Activated T-helper 1 cell treated with Interleukin-2 at 50 U/mL for 16 hours (primary cell): ENCODE results near the gene YPEL5.
"Not testable (repeated sequence)": the region's sequence is repeated elsewhere in the genome, so short reads cannot be mapped to it uniquely, and the experiment has no call there.

Experiments used
- DNase-seq: peaks from one replicate; pipeline ENCODE4 v3.0.0-alpha.2; 2020; ENCODE audit warnings: low read depth

YPEL5 gene

DNA sequence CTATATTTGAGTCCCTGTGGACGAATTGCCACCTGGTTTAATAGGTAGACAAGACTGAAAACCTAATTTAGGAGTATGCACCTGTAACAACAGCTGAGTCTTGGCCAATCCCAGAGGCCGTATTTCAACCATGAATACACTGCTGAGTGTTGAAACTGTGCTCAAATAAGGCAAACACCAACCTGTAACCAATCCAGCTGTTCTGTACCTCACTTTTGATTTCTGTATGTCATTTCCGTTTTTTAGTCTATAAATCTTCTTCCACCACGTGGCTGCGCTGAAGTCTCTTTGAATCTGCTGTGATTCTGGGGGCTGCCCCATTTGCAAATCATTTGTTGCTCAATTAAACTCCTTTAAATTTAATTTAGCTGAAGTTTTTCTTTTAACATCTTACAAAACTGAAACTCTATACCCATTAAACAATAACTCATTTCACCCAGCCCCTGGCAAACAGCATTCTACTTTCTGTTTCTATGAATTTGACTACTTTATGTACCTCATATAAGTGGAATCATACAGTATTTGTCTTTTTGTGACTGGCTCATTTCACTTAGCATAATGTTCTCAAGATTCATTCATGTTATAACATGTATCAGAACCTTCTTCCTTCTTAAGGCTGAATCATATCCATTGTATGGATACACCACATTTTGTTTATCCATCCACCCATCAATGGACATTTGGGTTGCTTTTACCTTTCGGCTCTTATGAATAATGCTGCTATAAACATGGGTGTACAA, 7.5 kb upstream of the YPEL5 start:
- no peak for DNase-seq

DNA sequence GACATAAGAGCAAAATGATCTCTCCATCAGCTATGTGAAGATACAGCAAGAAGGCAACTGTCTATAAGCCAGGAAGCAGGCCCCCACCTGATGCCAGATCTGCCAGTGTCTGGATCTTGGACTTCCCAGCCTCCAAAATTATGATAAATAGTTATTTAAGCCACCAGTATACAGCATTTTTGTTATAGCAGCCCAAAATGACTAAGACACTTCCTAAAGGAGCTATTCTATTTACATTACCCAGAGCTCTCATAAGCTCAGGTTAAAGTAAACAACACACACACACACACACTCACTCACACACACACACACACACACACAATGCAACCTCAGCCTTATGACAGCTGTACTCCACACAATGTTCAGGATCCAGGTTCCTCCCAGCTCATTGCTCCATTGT, 5.7 kb upstream of the YPEL5 start:
- no peak for DNase-seq

- no peak for DNase-seq
Observed at GRCh38 chr2:30144260-30144659, 2.5 kb upstream of the YPEL5 start.

DNA sequence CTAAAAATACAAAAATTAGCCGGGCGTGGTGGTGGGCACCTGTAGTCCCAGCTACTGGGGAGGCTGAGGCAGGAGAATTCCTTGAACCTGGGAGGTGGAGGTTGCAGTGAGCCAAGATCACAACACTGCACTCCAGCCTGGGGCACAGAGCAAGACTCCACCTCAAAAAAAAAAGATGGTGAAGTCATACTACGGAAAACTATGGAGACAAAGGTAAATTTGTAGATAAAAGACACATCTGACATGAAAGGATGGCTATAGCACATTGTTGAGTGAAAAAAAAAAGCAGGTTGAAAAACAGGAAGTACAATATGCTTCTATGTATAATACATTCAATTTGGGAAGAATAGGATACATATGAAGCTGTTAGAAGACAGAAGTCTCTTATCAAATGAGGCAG, 1.9 kb upstream of the YPEL5 start:
- not testable (repeated sequence) for DNase-seq

- no peak for DNase-seq
Observed at GRCh38 chr2:30145826-30146336, 926 bp upstream of the YPEL5 start.

GRCh38 chr2:30147196-30147714, 448 bp downstream of the YPEL5 start:
- DNase-seq, result peak; percentile 21

- peak; percentile 66 for DNase-seq
Observed at GRCh38 chr2:30147715-30148610, 1.2 kb downstream of the YPEL5 start.

DNA sequence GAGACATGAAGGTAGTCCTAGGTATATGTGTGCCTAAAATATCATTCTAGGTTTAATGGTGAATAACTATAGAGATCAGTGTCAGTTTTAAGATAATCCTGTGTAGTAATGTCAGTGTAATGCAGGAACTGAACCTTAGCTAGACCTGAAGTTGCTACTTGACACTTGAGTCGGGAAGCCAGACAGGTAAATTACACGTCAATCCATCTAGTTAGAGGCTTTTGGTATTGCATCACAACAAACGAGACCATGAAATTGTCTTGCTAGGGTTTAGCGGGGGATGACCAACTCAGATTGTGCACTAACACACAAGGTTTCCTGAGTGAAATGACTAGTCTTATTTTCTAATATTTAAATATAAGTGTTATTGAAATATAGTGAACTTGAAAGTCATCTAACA, 2.0 kb downstream of the YPEL5 start:
- DNase-seq, result no peak

GRCh38 chr2:30149513-30149912, 2.7 kb downstream of the YPEL5 start:
- no peak for DNase-seq

- no peak for DNase-seq
Observed at GRCh38 chr2:30149976-30150375, 3.2 kb downstream of the YPEL5 start.

- DNase-seq, result no peak
Observed at GRCh38 chr2:30150786-30151185, 4.0 kb downstream of the YPEL5 start.

- no peak for DNase-seq
Observed at GRCh38 chr2:30152385-30152784, 5.6 kb downstream of the YPEL5 start.

DNA sequence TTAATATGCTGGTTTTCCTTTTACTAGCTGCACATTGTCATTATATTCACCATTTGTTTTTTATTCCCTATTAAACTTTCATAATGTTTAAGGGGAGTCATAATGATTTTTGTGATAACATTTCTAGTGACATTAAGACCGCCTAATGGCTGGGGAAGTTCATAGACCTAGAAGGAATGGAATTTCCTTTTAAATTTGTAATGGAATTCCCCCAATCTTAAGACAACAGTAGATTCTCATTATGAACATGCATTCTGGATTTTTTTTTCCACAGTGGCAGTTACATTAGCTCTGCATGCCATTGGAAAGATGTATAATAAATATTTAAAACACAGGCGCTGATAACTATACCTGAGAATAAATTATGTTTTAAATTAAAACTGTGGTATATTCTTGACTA, 8.4 kb downstream of the YPEL5 start:
- no peak for DNase-seq

DNA sequence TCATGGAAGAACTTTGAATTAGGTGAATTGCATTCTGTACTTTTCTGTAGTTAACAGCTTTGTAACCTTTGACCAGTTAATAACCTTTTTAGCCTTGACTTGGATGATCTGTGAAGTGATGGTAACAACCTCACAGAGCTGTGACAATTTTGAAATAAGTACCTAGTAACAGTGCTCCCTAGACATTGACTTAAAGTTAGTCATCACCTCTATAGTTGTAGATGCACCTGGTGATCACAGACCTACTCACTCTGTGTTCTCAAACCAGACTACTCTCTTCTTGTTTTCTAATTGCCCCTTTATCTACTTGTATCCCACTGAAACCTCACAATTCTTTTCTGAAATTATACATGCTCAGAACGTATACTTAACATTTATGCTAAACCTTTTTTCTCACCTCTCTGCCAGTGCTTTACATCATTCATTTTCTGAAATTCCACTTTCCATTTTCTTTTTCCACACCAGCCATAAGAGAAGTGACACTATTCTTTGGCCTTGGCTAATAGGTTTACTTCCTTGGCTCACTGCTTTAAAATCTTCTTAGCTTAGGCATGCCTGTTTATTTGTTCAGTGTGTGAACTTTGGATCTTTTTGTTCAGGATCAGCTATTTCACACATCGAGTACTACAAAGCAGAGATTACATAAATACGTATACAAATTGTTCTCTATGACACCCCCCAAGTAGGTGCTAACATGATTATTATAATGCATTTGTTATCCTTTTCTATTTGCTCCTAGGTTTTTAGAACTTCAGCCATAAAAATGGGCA, 9.3 kb downstream of the YPEL5 start:
- DNase-seq, result no peak

DNA sequence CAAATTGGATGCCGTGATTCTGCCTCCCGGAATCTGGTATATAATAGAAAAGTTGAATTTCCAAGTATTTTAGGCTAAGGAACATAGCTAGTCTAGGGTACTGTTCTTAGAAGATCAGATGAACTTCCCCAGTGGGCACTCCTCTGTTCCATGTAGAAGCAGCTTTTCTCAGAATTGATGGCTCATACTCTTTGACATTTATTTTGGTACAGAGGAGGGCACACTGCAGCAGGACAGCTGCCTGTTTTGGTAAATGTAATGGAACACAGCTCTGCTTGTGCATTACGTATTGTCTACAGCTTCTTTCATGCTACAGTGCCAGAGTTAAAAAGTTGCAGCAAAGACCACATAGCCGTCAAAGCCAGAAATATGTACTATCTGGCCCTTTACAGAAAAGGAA, 10.8 kb downstream of the YPEL5 start:
- DNase-seq, result no peak

DNA sequence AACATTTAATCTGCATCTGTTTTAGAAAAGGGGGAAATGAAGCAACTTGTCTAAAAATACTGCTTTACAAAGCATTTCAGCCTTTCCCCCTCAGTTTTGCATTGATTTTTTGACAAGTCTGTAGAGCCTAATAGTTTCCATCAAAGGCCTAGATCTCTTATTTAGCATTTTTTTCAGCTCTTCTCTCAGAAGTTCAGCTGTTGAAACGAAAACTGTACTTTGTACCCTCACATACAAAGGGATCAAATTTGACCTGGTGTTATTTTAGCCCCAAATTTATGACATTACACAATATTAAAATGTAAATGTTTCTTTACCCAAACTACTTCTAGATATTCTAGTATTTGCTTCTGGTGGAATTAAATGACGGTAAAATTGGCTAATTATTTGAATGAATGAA, 13.0 kb downstream of the YPEL5 start:
- no peak for DNase-seq

GRCh38 chr2:30161929-30162706, 15.3 kb downstream of the YPEL5 start:
- DNase-seq, result no peak

- no peak for DNase-seq
Observed at GRCh38 chr2:30162806-30163205, 16.0 kb downstream of the YPEL5 start.

DNA sequence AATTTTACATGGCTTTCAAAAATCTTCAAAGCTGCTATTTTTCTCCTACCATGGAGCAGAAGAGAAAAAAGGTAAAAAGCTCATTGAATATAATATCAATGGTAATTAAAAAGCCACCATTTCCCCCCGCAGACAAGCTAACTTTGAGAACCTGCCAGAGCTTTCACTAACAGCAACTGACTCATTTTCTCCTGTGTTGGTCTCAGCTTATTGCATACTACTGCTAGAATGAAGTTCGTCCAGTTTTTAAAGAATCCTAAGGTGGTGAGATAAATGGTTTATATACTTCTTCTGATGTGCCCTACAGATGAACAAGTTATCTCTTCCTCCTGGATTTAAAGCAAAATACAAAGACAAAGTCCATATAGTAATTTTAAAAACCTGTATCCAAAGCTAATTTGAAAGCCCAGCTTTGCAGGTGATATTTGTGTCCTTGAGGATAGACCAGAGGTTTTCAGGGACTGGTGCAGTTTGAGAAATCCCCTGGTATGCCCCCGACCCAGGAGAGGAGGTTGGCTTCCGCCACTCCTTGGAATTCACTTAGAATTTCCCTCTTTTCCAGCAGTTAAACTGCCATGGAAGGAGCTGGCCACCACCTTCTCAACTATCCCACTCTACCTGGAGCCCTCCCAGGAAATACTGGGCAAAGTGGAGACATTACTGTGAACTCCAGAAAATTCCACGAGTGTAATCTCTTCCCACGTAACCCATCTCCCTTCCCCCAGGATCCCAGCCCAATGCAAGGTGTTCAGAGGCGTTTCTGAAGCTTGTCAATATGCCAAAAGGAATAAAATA, 17.5 kb downstream of the YPEL5 start:
- no peak for DNase-seq

DNA sequence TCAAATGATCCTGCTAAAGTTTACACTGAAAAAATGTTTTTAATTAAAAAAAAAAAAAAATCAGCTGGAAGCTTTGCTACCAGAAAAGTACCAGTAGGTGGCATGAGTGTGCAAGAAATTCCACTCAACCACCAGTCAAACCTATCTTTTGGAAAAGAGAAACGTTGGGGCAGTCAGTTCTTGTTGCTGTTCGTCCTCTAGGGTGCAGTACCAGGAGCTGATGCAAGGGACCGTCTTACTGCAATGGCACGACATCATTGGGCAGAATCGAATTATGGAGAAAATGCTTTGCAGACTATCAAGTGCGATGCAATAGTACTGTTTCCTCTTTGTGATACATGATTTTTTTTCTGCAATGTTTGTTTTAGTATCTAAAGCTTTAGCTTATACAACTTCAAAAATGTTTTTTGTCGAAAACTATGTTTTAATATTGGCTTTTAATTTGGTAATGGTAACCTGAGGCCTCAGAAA, 18.3 kb downstream of the YPEL5 start:
- DNase-seq, result peak; percentile 25
